ENCODE results near the gene DCK.

- TF ChIP-seq CTCF (conservative IDR thresholded peaks at IDR 0.05; ENCODE audit: low read depth, low read length) (no peak), EZH2 (IDR thresholded peaks at IDR 0.05; ENCODE audit: low read length, unreplicated experiment) (no peak), EZH2phosphoT487 (IDR thresholded peaks at IDR 0.05; ENCODE audit: borderline replicate concordance, low read length) (no peak)
These were observed 36.8 kb upstream of the DCK start for GRCh38 chr4:70956549-70957210.
